GM19397 (cell line): ENCODE data around the gene HECTD4.
"Not testable (repeated sequence)": the region's sequence is repeated elsewhere in the genome, so short reads cannot be mapped to it uniquely, and the experiment has no call there.

ENCODE experiments used
- ATAC-seq: cut with Tn5 transposase; IDR thresholded peaks from one replicate; pipeline ENCODE4 v1.9.1; 2021; ENCODE audit warnings: mild to moderate bottlenecking, moderate library complexity; ENCODE audit not compliant: unreplicated experiment

Gene HECTD4

GRCh38 chr12:112131686-112132085, 250.5 kb downstream of the HECTD4 start:
- ATAC-seq = no peak

- ATAC-seq = no peak
These were observed 251.7 kb downstream of the HECTD4 start for GRCh38 chr12:112130441-112130998.

DNA sequence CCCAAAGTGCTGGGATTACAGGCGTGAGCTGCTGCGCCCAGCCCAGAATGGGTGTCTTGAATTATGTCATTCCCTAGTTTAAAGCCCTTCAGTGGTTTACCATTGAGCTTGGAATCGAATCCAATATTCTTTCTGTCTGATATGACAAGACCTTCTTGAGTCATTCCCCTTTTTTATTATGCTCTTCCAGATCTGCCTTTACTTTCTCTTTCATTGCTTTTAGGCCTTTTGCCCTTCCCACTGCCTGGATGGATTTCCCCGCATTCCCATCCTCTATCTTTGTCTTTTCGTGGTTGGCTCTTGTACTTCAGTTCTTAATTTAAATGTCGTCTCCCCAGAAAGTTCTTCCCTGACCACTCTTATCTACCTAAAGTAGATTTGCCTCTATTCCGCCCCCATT, 255.3 kb downstream of the HECTD4 start:
- no peak for ATAC-seq

- no peak for ATAC-seq
These were observed 256.2 kb downstream of the HECTD4 start for GRCh38 chr12:112126000-112126438.

GRCh38 chr12:112125250-112125999, 256.8 kb downstream of the HECTD4 start, which contains the start of gene TRAFD1:
TRAFD1 (plus strand) TSS chr12:112125560; CDS start chr12:112130523, 4,963 bp downstream.
- ATAC-seq = peak; percentile 95

DNA sequence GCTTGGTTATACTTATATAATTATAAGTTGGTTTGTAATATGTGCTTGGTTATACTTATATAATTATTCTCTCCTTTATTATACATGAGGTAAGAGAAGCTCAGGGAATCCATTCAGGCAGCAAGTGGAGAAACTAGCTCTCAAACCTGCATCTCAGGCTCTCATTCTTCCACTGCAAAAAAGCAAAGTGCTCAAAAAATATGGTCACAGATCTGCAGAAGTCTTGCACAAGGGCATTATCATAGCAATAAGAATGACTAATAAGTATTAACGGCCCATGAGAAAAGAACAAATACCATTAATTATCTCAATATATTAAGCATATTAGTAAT, 257.3 kb downstream of the HECTD4 start:
- ATAC-seq = no peak

GRCh38 chr12:112122823-112123690, 259.2 kb downstream of the HECTD4 start:
- ATAC-seq = no peak

DNA sequence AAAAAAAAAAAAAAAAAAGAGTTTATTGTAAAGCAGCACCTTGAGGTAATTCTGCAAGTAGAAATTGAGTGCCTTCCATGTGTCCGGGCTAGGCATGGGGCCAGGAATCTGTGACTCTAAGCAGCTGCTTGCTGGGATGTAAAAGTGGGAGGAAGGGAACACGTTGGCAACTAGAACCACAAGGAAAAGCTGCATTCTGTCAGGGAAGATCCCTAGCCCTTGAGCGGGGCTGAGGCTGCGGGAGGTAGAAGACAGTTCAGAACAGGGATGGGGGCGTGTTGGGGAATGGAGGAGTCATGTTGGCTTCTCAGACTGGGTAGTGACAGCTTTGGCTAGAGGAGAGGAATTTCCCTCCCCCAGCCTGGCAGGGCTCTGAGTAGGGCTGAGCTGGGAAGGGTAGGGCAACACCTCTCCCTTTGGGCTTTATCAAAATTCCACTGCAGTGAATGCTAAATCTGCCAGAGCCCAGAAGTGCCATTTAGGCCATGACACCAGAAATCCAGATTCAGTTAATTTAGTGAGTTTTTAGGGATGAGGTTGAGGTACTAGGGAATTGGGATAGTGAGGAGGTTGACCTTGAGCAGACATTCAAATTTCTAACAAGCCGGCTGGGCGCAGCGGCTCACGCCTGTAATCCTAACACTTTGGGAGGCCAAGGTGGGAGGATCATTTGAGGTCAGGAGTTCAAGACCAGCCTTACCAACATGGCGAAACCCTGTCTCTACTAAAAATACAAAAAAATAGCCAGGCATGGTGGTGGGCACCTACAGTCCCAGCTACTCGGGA, 260.3 kb downstream of the HECTD4 start:
- no peak for ATAC-seq

DNA sequence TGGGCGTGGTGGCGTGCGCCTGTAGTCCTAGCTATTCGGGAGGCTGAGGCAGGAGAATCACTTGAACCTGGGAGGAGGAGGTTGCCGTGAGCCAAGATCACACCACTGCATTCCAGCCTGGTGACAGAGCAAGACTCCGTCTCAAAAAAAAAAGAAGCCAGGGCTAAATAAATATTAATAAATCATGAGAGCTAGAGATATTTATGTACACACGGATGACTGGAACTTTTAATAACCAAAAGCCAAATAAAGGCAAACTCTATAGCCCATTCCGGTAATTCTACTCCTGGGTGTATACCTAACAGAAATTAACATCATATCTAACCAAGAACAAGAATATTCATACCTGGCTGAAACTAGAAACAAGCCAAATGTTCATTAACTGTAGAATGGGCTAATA, 264.5 kb downstream of the HECTD4 start:
- ATAC-seq = no peak

GRCh38 chr12:112116232-112117060, 265.8 kb downstream of the HECTD4 start:
- ATAC-seq = no peak

DNA sequence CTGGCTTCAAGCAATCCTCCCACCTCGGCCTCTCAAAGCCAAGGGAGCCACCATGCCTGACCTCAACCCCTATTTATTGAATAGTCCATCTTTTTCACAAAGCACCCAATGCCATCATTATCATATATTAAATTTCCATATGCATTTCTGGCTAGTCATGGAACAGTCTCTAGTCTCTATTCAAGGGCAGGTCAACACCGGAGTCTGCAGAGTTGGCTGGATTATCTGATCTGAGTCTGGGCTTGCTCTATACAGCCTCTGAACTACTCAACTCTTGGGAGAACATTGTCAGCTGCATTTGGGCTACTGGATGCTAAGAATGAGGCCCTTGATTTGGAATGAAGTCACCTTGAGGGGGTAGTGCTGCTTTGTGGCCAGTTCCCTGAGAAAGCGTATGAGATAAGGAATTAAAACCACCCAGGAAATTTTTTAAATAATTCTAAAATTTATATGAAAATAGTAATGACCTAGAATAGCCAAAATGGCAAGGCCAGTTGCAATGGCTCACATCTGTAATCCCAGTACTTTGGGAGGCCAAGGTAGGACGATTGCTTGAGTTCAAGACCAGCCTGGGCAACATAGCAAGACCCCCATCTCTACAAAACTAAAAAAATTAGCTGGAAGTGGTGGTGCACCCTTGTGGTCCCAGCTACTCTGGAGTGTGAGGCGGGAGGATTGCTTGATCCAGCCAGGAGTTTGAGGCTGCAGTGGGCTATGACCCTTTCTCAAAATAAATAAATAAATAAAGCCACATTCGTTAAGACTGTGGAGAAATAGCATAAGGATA, 266.8 kb downstream of the HECTD4 start:
- ATAC-seq = no peak

DNA sequence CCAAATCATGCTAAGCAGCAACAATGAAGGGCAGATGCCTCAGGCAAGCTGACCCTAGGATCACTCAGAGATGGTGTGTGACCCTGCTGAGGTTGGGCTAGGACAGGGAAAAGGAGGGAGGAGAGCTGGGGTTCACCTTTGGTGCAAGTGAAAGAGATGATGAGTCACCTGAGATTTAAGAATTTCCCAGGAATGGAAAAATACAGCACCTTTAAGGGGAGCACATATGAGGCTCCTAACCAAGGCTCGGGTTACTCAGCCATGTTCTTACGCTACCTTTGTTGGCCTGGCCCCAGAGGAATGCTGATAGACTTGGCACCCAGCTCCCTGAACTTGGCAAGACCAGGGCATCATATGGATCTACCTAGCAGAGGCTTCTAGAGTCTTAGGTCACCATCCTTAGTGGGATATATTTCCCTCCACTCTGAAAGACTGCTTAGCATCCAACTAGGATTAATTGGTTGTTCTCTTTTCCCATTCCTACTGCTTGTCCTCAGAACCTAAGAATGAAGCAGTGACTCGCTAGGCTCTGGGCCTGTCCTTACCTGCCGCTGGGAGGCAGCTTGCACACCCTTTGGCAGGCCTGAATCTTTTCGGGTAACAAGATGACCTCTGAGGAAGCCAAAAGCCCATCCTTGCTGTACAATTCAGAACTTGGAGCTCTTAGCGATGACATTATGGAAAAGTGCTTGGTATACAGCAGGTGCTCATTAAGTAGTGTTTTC, 269.7 kb downstream of the HECTD4 start:
- no peak for ATAC-seq

DNA sequence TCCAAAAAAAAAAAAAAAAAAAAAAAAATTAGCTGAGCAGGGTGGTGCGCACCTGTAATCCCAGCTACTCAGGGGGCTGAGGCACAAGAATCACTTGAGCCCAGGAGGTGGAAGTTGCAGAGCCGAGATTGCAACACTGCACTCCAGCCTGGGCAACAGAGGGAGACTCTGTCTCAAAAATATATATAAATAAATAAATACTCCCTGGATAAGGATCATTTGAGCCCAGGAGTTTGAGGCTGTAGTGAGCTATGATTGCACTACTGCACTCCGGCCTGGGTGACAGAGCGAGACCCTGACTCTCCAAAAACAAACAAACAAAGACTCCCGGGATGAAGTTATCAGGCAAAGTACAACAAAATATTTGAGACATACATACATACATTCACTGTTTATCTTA, 270.3 kb downstream of the HECTD4 start:
- ATAC-seq = no peak

GRCh38 chr12:112110787-112111662, 271.2 kb downstream of the HECTD4 start:
- ATAC-seq = not testable (repeated sequence)
